Medulla oblongata (tissue), 1 donor: Measurements from ENCODE around the gene RIN3.
A peak's percentile ranks its signal among the peaks of the same experiment; 100 is the strongest.

ENCODE experiments used
- DNase-seq: peaks from one replicate; pipeline ENCODE4 v3.0.0-alpha.2; 2015; ENCODE audit errors: extremely low spot score

RIN3 gene

GRCh38 chr14:92511453-92512238, 1.9 kb upstream of the RIN3 start:
- DNase-seq: no peak

GRCh38 chr14:92512807-92513203, 776 bp upstream of the RIN3 start:
- DNase-seq: no peak

- no peak for DNase-seq
These were observed 624 bp downstream of the RIN3 start for GRCh38 chr14:92513966-92514843.

GRCh38 chr14:92514844-92515514, 1.4 kb downstream of the RIN3 start:
- DNase-seq: no peak

GRCh38 chr14:92515546-92516343, 2.2 kb downstream of the RIN3 start:
- peak; percentile 64 for DNase-seq

GRCh38 chr14:92516344-92516965, 2.9 kb downstream of the RIN3 start:
- DNase-seq: no peak

- DNase-seq: no peak
These were observed 3.5 kb downstream of the RIN3 start for GRCh38 chr14:92516966-92517506.

GRCh38 chr14:92517761-92518160, 4.2 kb downstream of the RIN3 start:
- DNase-seq: no peak

- no peak for DNase-seq
These were observed 5.9 kb downstream of the RIN3 start for GRCh38 chr14:92519246-92520101.

GRCh38 chr14:92520102-92521057, 6.8 kb downstream of the RIN3 start:
- DNase-seq: no peak

GRCh38 chr14:92521058-92521415, 7.5 kb downstream of the RIN3 start:
- no peak for DNase-seq

- no peak for DNase-seq
These were observed 10.2 kb downstream of the RIN3 start for GRCh38 chr14:92523752-92524151.

- DNase-seq: no peak
These were observed 11.1 kb downstream of the RIN3 start for GRCh38 chr14:92524602-92525185.

- no peak for DNase-seq
These were observed 11.9 kb downstream of the RIN3 start for GRCh38 chr14:92525322-92526095.

- no peak for DNase-seq
These were observed 14.1 kb downstream of the RIN3 start for GRCh38 chr14:92527721-92528120.

GRCh38 chr14:92528486-92529100, 15.0 kb downstream of the RIN3 start:
- DNase-seq: no peak

GRCh38 chr14:92529903-92530302, 16.3 kb downstream of the RIN3 start:
- no peak for DNase-seq
